Measurements from ENCODE around the gene AIRE. TPM values are rescaled to one million over a fixed set of nuclear protein-coding genes. Genes with fewer than 3 reads are reported as not detected.

The AIRE gene
- total RNA-seq, 2 experiments from 2014 or later, result not detected

GRCh38 chr21:44286716-44287632 lies 1.3 kb downstream of the AIRE start:
- DNase-seq (no peak), ATAC-seq (no peak)
- H3K9me3 Mint-ChIP-seq (ENCODE audit: low read depth), result no peaks in the 10 kb centered on the region
- H3K36me3 Mint-ChIP-seq (ENCODE audit: low read depth), result no peaks in the 10 kb centered on the region
- H3K27me3 Mint-ChIP-seq, result no peaks in the 10 kb centered on the region
- POLR2A ChIA-PET, result no interaction called here
- intact Hi-C loops (cut with DNase I, micrococcal nuclease), result no loop called here
- H3K27ac Mint-ChIP-seq, result no peak overlapping the region
- H3K4me3 Mint-ChIP-seq, result no peak overlapping the region
- no peaks in the 10 kb centered on the region for H3K4me1 Mint-ChIP-seq
- CTCF ChIA-PET, result no interaction called here

DNA sequence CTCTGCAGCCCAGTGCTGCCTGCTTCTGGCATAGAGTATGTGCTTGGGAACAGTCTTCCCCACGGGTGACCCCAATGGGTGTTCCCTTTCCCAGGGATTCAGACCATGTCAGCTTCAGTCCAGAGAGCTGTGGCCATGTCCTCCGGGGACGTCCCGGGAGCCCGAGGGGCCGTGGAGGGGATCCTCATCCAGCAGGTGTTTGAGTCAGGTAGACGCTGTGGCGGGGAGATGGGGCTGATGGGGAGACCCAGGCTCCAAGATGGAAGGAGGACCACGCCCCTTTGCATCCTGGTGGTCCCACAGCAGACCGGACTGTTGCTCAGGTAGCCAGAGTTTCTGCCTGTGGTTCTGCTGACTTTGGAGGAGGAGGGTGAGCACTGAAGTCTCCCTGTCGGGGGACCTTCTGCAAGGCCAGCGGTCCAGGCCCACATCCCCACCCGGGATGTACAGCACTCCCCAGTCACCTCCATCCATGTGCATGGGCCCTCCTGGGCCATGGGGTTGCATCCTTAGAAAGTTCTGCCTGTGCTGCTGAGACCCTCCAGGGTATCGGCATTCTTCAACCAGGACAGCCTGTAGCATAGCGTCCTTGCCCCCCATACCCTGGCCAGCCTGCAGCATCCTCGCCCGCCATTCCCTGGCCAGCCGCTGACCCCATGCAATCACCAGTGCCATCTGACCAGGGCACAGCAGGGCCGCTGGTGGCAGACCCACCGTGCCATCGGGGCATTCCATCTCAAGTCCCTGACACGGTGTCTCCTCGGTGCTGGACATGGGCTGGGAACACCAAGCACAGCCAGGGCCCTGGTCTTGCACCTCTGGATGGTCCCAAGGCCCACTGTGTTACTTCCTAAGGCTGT lies 2.8 kb downstream of the AIRE start:
- POLR2A ChIA-PET, result no interaction called here
- Mint-ChIP-seq H3K27me3 (no peaks in the 10 kb centered on the region), H3K4me1 (peaks cover 5% of the 10 kb centered on the region), H3K36me3 (ENCODE audit: low read depth) (no peaks in the 10 kb centered on the region), H3K9me3 (ENCODE audit: low read depth) (no peaks in the 10 kb centered on the region), H3K27ac (no peak overlapping the region), H3K4me3 (no peak overlapping the region)
- no peak for ATAC-seq
- no peak for DNase-seq
- CTCF ChIA-PET, result no interaction called here
- intact Hi-C loops (cut with DNase I, micrococcal nuclease), result no loop called here

GRCh38 chr21:44289381-44290010 lies 3.8 kb downstream of the AIRE start:
- H3K27ac Mint-ChIP-seq, result no peak overlapping the region
- POLR2A ChIA-PET, result no interaction called here
- H3K4me1 Mint-ChIP-seq, result peaks cover 7% of the 10 kb centered on the region
- no peaks in the 10 kb centered on the region for H3K27me3 Mint-ChIP-seq
- CTCF ChIA-PET, result no interaction called here
- ATAC-seq (no peak), DNase-seq (no peak)
- intact Hi-C loops (cut with DNase I, micrococcal nuclease), result loop anchor here (2.0 kb wide), 2 partner anchors 15 to 19 kb away; no protein-coding TSS in a partner anchor
- no peak overlapping the region for H3K4me3 Mint-ChIP-seq
- no peaks in the 10 kb centered on the region for H3K36me3 Mint-ChIP-seq (ENCODE audit: low read depth)
- no peaks in the 10 kb centered on the region for H3K9me3 Mint-ChIP-seq (ENCODE audit: low read depth)

DNA sequence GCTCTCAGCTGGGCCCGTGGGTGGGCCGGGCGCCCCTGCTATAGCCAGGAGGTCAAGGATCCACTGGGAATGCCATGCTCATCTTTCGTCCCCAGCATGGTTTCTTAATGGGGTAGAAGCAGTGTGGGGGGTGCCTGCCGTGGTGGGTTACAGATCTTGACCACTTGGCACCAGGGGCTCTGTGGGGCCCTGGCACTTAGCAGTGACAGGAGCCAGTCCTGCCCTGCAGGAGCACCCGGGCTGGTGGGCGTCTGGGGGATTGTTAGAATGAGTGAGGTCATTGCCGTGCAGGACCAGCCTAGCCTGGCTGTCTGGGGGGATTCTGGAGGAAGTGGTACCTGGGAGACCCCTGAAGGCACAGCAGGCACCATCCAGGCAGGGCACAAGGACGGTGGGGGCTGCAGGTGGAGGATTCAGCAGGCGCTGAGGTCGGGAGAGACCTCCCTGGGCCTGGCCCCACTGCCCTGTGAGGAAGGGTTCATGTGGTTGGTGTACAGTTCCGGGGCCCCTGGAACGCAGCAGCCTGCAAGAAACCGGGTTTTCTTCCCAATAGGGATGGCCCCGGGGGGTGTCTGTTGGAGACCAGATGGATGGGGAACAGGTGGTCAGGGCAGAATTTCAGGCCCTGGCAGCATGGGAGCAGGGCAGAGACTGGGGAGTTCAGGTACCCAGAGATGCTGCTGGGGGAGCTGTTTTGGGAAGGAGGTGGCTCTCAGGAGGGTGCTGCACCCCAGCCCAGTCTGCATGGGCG lies 4.8 kb downstream of the AIRE start:
- Mint-ChIP-seq H3K4me1 (peaks cover 8% of the 10 kb centered on the region), H3K27ac (no peak overlapping the region), H3K9me3 (ENCODE audit: low read depth) (no peaks in the 10 kb centered on the region), H3K4me3 (no peak overlapping the region), H3K27me3 (no peaks in the 10 kb centered on the region), H3K36me3 (ENCODE audit: low read depth) (no peaks in the 10 kb centered on the region)
- POLR2A ChIA-PET, result no interaction called here
- intact Hi-C loops (cut with DNase I, micrococcal nuclease), result loop anchor here (2.0 kb wide), 2 partner anchors 16 to 20 kb away; no protein-coding TSS in a partner anchor
- CTCF ChIA-PET, result no interaction called here
- ATAC-seq, result no peak
- DNase-seq, result no peak

DNA sequence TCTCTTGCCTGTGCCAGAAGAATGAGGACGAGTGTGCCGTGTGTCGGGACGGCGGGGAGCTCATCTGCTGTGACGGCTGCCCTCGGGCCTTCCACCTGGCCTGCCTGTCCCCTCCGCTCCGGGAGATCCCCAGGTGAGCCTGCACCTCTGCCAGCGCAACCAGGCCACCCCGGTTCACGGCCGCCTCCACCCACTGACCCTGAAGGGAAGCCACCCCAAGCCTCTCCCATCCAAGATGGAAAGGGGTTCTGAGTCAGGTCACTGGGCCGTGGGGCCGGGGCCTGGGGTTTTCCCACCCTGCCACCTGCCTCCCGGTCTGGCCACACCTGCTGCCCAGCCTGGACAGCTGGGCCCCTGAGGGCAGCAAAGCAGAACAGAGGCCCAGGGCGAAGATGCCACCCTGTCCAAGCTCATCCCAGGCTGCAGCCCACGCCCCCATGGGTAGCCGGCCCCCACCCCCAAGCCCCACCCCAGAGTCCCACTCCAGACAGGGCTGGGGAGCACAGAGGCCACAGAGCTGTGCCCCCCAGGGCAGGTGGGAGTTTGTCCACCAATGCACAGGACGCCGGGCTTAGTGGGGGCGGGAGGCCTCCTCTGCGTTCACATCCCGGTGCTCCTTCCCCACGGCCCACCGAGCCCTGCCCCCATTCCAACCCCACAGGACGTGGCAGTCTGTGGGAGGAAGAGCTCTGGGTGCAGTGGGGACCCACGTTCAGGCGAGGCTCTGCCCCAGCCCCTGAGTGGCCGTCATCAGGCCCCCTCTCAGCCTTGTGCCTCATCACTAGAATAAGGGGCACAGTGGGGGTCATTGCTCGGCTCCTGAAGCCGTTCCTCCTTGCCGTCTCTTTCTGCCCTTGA lies 5.6 kb downstream of the AIRE start:
- Mint-ChIP-seq H3K9me3 (ENCODE audit: low read depth) (no peaks in the 10 kb centered on the region), H3K36me3 (ENCODE audit: low read depth) (no peaks in the 10 kb centered on the region), H3K4me1 (peaks cover 8% of the 10 kb centered on the region), H3K27me3 (no peaks in the 10 kb centered on the region), H3K4me3 (no peak overlapping the region), H3K27ac (no peak overlapping the region)
- intact Hi-C loops (cut with DNase I, micrococcal nuclease), result loop anchor here (2.0 kb wide), 2 partner anchors 17 to 21 kb away; no protein-coding TSS in a partner anchor
- no peak for ATAC-seq
- no peak for DNase-seq
- CTCF ChIA-PET, result no interaction called here
- POLR2A ChIA-PET, result no interaction called here

DNA sequence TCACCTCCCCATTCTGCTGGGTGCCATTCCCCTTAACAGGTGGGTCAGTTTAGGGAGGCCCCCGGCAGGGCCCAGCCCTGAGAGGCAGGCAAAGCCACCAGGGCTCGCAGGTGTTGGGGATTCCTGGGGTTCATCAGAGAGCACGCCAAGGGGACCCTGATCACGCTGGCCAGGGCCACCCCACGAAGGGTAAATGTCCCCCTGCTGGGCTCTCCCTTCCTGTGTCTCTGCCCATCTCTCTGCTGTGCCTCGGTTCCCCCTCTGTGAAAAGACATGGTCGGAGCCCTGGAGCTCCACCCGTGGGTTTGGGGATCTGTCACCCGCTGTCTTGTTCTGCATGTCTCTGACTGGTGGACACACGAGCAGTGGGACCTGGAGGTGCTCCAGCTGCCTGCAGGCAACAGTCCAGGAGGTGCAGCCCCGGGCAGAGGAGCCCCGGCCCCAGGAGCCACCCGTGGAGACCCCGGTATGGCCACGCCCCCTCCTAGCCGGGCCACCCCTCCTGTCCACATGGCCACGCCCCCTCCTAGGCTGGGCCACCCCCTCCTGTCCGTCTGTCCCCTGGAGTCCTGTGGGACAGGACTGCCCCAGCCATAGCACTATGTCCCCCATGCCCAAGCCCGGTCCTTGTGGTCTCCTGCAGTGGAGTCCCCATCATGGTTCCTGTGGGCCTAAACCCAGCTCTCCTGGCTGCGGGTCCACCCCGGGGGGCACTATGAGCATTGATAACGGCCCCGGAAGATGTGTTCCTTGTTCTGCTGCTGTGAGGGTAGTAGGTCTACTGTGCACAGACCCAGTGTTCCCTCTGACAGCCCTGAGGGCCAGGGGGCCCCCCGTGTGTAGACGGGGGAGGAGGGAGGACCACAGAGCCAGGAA lies 6.5 kb downstream of the AIRE start:
- ChIA-PET POLR2A (no interaction called here), CTCF (no interaction called here)
- H3K27me3 Mint-ChIP-seq, result no peaks in the 10 kb centered on the region
- ATAC-seq (no peak), DNase-seq (no peak)
- H3K27ac Mint-ChIP-seq, result no peak overlapping the region
- H3K36me3 Mint-ChIP-seq (ENCODE audit: low read depth), result no peaks in the 10 kb centered on the region
- intact Hi-C loops (cut with DNase I, micrococcal nuclease), result loop anchor here (2.0 kb wide), 2 partner anchors 17 to 21 kb away; no protein-coding TSS in a partner anchor
- no peaks in the 10 kb centered on the region for H3K9me3 Mint-ChIP-seq (ENCODE audit: low read depth)
- H3K4me3 Mint-ChIP-seq, result no peak overlapping the region
- H3K4me1 Mint-ChIP-seq, result peaks cover 8% of the 10 kb centered on the region

GRCh38 chr21:44292812-44293195 lies 7.1 kb downstream of the AIRE start:
- Mint-ChIP-seq H3K27me3 (no peaks in the 10 kb centered on the region), H3K4me1 (peaks cover 14% of the 10 kb centered on the region), H3K27ac (no peak overlapping the region), H3K9me3 (ENCODE audit: low read depth) (no peaks in the 10 kb centered on the region), H3K4me3 (no peak overlapping the region), H3K36me3 (ENCODE audit: low read depth) (no peaks in the 10 kb centered on the region)
- ATAC-seq, result no peak
- intact Hi-C loops (cut with DNase I, micrococcal nuclease), result no loop called here
- ChIA-PET POLR2A (no interaction called here), CTCF (no interaction called here)
- no peak for DNase-seq

DNA sequence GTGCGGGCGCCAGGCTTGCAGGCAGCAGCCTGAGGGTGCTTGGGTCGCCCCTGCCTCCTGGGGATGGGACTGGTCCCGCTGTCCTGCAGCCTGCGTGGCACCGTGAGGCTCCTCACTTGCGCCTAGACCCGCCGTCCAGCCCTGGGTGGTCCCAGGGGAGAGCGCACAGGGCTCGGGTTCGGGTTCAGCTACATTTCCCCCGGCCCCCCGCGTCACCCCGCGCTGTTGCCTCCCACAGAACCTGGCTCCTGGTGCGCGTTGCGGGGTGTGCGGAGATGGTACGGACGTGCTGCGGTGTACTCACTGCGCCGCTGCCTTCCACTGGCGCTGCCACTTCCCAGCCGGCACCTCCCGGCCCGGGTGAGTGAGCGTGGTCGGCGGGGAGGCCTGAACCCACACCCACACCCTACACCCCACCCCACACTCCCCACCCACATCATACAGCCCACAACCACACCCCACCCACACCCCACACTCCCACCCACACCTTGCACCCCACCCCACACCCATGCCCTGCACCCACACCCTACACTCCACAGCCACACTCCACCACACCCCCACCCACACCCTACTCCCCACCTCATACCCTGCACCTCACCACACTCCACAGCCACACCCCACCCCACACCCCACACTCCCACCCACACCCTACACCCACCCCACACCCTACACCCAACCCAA lies 8.0 kb downstream of the AIRE start:
- peaks cover 23% of the 10 kb centered on the region for H3K4me1 Mint-ChIP-seq
- H3K36me3 Mint-ChIP-seq (ENCODE audit: low read depth), result no peaks in the 10 kb centered on the region
- H3K27me3 Mint-ChIP-seq, result no peaks in the 10 kb centered on the region
- H3K9me3 Mint-ChIP-seq (ENCODE audit: low read depth), result no peaks in the 10 kb centered on the region
- ATAC-seq (no peak), DNase-seq (no peak)
- H3K27ac Mint-ChIP-seq, result no peak overlapping the region
- intact Hi-C loops (cut with DNase I, micrococcal nuclease), result no loop called here
- POLR2A ChIA-PET, result no interaction called here
- CTCF ChIA-PET, result interaction anchor here (0.5 kb wide), 1 partner anchor 790 kb away, joined by 3 read pairs; no protein-coding TSS in a partner anchor
- no peak overlapping the region for H3K4me3 Mint-ChIP-seq

- ATAC-seq, result no peak
- H3K36me3 Mint-ChIP-seq (ENCODE audit: low read depth), result no peaks in the 10 kb centered on the region
- CTCF ChIA-PET, result interaction anchor here (1.1 kb wide), 1 partner anchor 96 kb away, joined by 4 read pairs; no protein-coding TSS in a partner anchor
- no peaks in the 10 kb centered on the region for H3K9me3 Mint-ChIP-seq (ENCODE audit: low read depth)
- H3K27me3 Mint-ChIP-seq, result no peaks in the 10 kb centered on the region
- no peak for DNase-seq
- intact Hi-C loops (cut with DNase I, micrococcal nuclease), result no loop called here
- POLR2A ChIA-PET, result no interaction called here
- no peak overlapping the region for H3K4me3 Mint-ChIP-seq
- H3K4me1 Mint-ChIP-seq, result peaks cover 29% of the 10 kb centered on the region
- H3K27ac Mint-ChIP-seq, result no peak overlapping the region
Observed at GRCh38 chr21:44294391-44295162, 8.9 kb downstream of the AIRE start.

Data from activated CD4-positive, alpha-beta T cell treated with anti-CD3 and anti-CD28 coated beads for 36 hours (primary cell).